Measurements from ENCODE around the gene CDH4. TPM values are rescaled to one million over a fixed set of nuclear protein-coding genes. Genes with fewer than 3 reads are reported as not detected.

The CDH4 gene
- total and polyA plus RNA-seq, 2 of the 13 experiments (the other 11 are each of a cell fraction or from before 2014, with no cell fraction given), result not detected

DNA sequence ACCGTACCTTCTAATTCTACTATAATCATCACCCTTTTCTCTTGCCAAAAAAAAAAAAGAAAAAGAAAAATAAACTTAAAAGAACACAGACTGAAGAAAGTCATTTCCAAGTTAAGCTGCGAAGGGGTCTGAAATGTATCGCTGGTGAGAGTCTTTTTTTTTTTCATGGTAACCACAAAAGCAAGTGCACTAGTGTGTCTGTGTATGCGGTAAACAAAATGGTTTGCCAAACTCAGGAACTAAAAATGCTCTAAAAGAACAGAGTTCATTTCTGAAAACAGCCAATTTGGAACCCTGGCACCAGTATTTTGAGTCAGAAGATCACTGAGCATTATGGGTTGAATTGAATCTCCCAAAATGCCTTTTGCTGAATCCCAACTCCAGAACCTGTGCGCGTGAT lies 46.6 kb downstream of the CDH4 start:
- ChIA-PET CTCF (ENCODE audit: low intra/inter-chr PET ratio, low total read pairs) (no interaction called here), POLR2A (no interaction called here)
- Histone ChIP-seq H4K20me1 (ENCODE audit: insufficient read depth, low read length) (peaks cover 3% of the 10 kb centered on the region; the same call in 1 of the 2 replicates), H3K27ac (ENCODE audit: extremely low read length, insufficient read depth, low read length) (no peak overlapping the region), H3K4me2 (ENCODE audit: low read depth, low read length) (no peak overlapping the region), H3K27me3 (ENCODE audit: control insufficient read depth in 1 of 2, insufficient read depth in 2 of 2, low read length in 2 of 2) (peaks cover 19 to 57% of the 10 kb centered on the region in 2 experiments; a peak in 4 of 5 replicates), H2AFZ (ENCODE audit: low read length) (no peak overlapping the region), H3K9ac (ENCODE audit: insufficient read depth, low read depth, low read length) (no peak overlapping the region), H3K9me3 (ENCODE audit: low read length) (no peaks in the 10 kb centered on the region), H3K4me3 (replicated peaks in 1 of 3; ENCODE audit: insufficient read depth in 1 of 3, low read depth in 2 of 3, low read length in 3 of 3) (no peak overlapping the region), H3K36me3 (replicated peaks in 1 of 2; ENCODE audit: control insufficient read depth in 1 of 2, insufficient read depth in 2 of 2, low read length in 2 of 2) (no peaks in the 10 kb centered on the region), H3K79me2 (ENCODE audit: insufficient read depth, low read length) (no peaks in the 10 kb centered on the region), H3K4me1 (ENCODE audit: insufficient read depth, low read length) (no peaks in the 10 kb centered on the region)
- 64% methylated on average over 6 of the region's 6 CpGs for whole genome bisulfite sequencing (ENCODE audit: low lambda C conversion rate)
- intact Hi-C loops (cut with micrococcal nuclease; ENCODE audit: unreplicated experiment) (no loop called here), in situ Hi-C loops (cut with HindIII; ENCODE audit: extremely low pct_ligation_motif_present, low pct_unique_long_range_greater_than_20kb) (no loop called here)
- ATAC-seq (no peak), FAIRE-seq (no peak), DNase-seq (ENCODE audit: low spot score) (no peak)
- no TSS peak for BruUV-seq (replicated peaks)
- TF ChIP-seq MTF1 (CRISPR knock-in tag; IDR thresholded peaks at IDR 0.05) (no peak), CHCHD3 (CRISPR knock-in tag; IDR thresholded peaks at IDR 0.05) (no peak), HIC2 (CRISPR knock-in tag; IDR thresholded peaks at IDR 0.05; ENCODE audit: low read depth) (no peak), PTBP1 (IDR thresholded peaks at IDR 0.05; ENCODE audit: low read depth, low read length, poor library complexity, severe bottlenecking) (no peak), STAG1 (CRISPR knock-in tag; IDR thresholded peaks at IDR 0.05) (no peak), ZSCAN20 (CRISPR knock-in tag; IDR thresholded peaks at IDR 0.05; ENCODE audit: borderline replicate concordance) (no peak), TRIM24 (CRISPR knock-in tag; IDR thresholded peaks at IDR 0.05) (no peak)

GRCh38 chr20:61299104-61299503 lies 47.0 kb downstream of the CDH4 start:
- no peak for ATAC-seq
- intact Hi-C loops (cut with micrococcal nuclease; ENCODE audit: unreplicated experiment) (no loop called here), in situ Hi-C loops (cut with HindIII; ENCODE audit: extremely low pct_ligation_motif_present, low pct_unique_long_range_greater_than_20kb) (no loop called here)
- no peak for TF ChIP-seq IRX3 (CRISPR knock-in tag; IDR thresholded peaks at IDR 0.05; ENCODE audit: borderline replicate concordance, low read depth)
- no peak for TF ChIP-seq ZNF780A (CRISPR knock-in tag; IDR thresholded peaks at IDR 0.05)
- TF ChIP-seq KLF9 (CRISPR knock-in tag; IDR thresholded peaks at IDR 0.05; ENCODE audit: low read depth), result no peak
- no peak for TF ChIP-seq MXD3 (CRISPR knock-in tag; IDR thresholded peaks at IDR 0.05)
- no peak for TF ChIP-seq ZNF274 (CRISPR knock-in tag; IDR thresholded peaks at IDR 0.05)
- TF ChIP-seq ZNF331 (CRISPR knock-in tag; IDR thresholded peaks at IDR 0.05), result no peak
- TF ChIP-seq ZKSCAN5 (CRISPR knock-in tag; IDR thresholded peaks at IDR 0.05), result no peak
- TF ChIP-seq ARID2 (CRISPR knock-in tag; IDR thresholded peaks at IDR 0.05; ENCODE audit: borderline replicate concordance), result no peak
- no peak for TF ChIP-seq SP5 (CRISPR knock-in tag; IDR thresholded peaks at IDR 0.05; ENCODE audit: borderline replicate concordance, low read depth)

More at GRCh38 chr20:61299104-61299503, 47.0 kb downstream of the CDH4 start:
- Histone ChIP-seq H4K20me1 (ENCODE audit: insufficient read depth, low read length) (peaks cover 3% of the 10 kb centered on the region; the same call in 1 of the 2 replicates), H3K4me3 (replicated peaks in 1 of 3; ENCODE audit: insufficient read depth in 1 of 3, low read depth in 2 of 3, low read length in 3 of 3) (no peak overlapping the region), H3K9me3 (ENCODE audit: low read length) (no peaks in the 10 kb centered on the region), H3K27ac (ENCODE audit: extremely low read length, insufficient read depth, low read length) (no peak overlapping the region), H3K4me2 (ENCODE audit: low read depth, low read length) (no peak overlapping the region), H2AFZ (ENCODE audit: low read length) (no peak overlapping the region), H3K4me1 (ENCODE audit: insufficient read depth, low read length) (no peaks in the 10 kb centered on the region), H3K9ac (ENCODE audit: insufficient read depth, low read depth, low read length) (no peak overlapping the region), H3K79me2 (ENCODE audit: insufficient read depth, low read length) (no peaks in the 10 kb centered on the region), H3K36me3 (replicated peaks in 1 of 2; ENCODE audit: control insufficient read depth in 1 of 2, insufficient read depth in 2 of 2, low read length in 2 of 2) (no peaks in the 10 kb centered on the region), H3K27me3 (ENCODE audit: control insufficient read depth in 1 of 2, insufficient read depth in 2 of 2, low read length in 2 of 2) (peaks cover 19 to 60% of the 10 kb centered on the region in 2 experiments; a peak in 4 of 5 replicates)
- DNase-seq (ENCODE audit: low spot score) (no peak), FAIRE-seq (no peak)
- ChIA-PET POLR2A (no interaction called here), CTCF (ENCODE audit: low intra/inter-chr PET ratio, low total read pairs) (no interaction called here)
- no TSS peak for BruUV-seq (replicated peaks)
- 21% methylated on average over 11 of the region's 11 CpGs for WGBS (ENCODE audit: low lambda C conversion rate)

Data from HepG2 (cell line).